Measurements from ENCODE around the gene MACROH2A1.

The MACROH2A1 gene

GRCh38 chr5:135383803-135384495, 15.1 kb downstream of the MACROH2A1 start:
- Histone ChIP-seq H3K36me3 (ENCODE audit: insufficient read depth, low read length) (peaks cover 43% of the 10 kb centered on the region), H3K27me3 (ENCODE audit: control insufficient read depth in 1 of 2, insufficient read depth in 2 of 2, low read length in 2 of 2) (no peaks in the 10 kb centered on the region), H3K9me3 (ENCODE audit: low read length) (no peaks in the 10 kb centered on the region), H3K4me1 (ENCODE audit: insufficient read depth, low read length) (peaks cover 33% of the 10 kb centered on the region), H3K27ac (ENCODE audit: low read depth, low read length) (no peak overlapping the region), H3K4me3 (ENCODE audit: low read depth in 1 of 2, low read length in 2 of 2) (no peak overlapping the region), H3K9ac (ENCODE audit: low read length) (no peak overlapping the region)

GRCh38 chr5:135382981-135383380, 16.1 kb downstream of the MACROH2A1 start:
- peaks cover 52% of the 10 kb centered on the region for H3K36me3 ChIP-seq (ENCODE audit: insufficient read depth, low read length)
- H3K27me3 ChIP-seq (ENCODE audit: control insufficient read depth in 1 of 2, insufficient read depth in 2 of 2, low read length in 2 of 2): no peaks in the 10 kb centered on the region
- no peak overlapping the region for H3K4me3 ChIP-seq (ENCODE audit: low read depth in 1 of 2, low read length in 2 of 2)
- H3K9me3 ChIP-seq (ENCODE audit: low read length): no peaks in the 10 kb centered on the region
- no peak overlapping the region for H3K9ac ChIP-seq (ENCODE audit: low read length)
- H3K27ac ChIP-seq (ENCODE audit: low read depth, low read length): no peak overlapping the region
- peaks cover 43% of the 10 kb centered on the region for H3K4me1 ChIP-seq (ENCODE audit: insufficient read depth, low read length)

GRCh38 chr5:135382106-135382790, 16.8 kb downstream of the MACROH2A1 start:
- Histone ChIP-seq H3K27me3 (ENCODE audit: control insufficient read depth in 1 of 2, insufficient read depth in 2 of 2, low read length in 2 of 2) (no peaks in the 10 kb centered on the region), H3K4me3 (ENCODE audit: low read depth in 1 of 2, low read length in 2 of 2) (no peak overlapping the region), H3K9ac (ENCODE audit: low read length) (no peak overlapping the region), H3K9me3 (ENCODE audit: low read length) (no peaks in the 10 kb centered on the region), H3K4me1 (ENCODE audit: insufficient read depth, low read length) (peaks cover 46% of the 10 kb centered on the region), H3K36me3 (ENCODE audit: insufficient read depth, low read length) (peaks cover 53% of the 10 kb centered on the region), H3K27ac (ENCODE audit: low read depth, low read length) (no peak overlapping the region)

GRCh38 chr5:135379046-135379654, 19.9 kb downstream of the MACROH2A1 start:
- Histone ChIP-seq H3K9ac (ENCODE audit: low read length) (no peak overlapping the region), H3K27ac (ENCODE audit: low read depth, low read length) (no peak overlapping the region), H3K36me3 (ENCODE audit: insufficient read depth, low read length) (peaks cover 27% of the 10 kb centered on the region)

DNA sequence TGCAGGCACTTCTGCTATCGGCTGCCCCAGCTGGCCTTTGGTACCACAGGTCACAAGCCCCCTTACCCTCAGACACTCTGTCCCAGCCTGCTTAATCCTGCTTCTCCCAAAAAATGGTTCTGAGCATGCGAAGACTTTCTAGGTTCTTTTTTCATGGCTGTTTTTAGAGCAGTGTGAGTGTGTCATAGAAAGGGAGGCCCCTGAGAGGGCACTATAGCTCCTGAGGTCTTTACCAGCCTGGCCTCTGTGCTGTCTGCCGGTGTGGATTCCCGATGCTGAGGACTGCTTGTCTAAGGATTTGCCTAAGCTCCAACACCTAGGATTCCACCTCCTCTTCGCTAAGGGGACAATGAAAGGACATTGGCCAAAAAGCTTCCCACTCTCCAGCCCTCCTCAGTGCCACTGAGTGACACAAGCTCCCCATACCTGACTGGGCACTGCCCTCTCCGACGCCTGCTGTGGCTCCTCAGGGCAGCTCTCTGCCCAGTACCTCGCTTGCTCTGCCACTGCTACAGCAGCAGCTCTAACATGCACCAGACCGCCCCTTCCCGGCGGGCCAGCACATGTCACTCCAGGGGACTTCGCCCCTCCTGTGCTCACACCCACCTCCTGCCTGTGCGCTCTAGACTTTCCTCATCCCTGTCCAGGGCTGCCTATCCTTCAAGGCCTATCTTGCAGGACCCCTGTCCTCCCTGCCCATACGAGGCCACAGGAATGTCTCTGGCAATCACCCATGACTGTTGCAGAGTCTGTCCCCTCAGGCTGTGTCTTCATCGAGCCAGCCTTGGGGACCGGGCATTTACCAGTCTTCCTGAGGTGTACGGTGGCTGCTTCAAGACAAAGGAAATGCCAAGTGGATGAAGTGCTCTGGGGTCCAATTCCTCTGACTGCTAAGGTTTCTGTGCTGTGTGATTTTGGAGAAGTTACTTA, 21.0 kb downstream of the MACROH2A1 start:
- H3K27ac ChIP-seq (ENCODE audit: low read depth, low read length): no peak overlapping the region
- no peaks in the 10 kb centered on the region for H3K9me3 ChIP-seq (ENCODE audit: low read length)
- H3K9ac ChIP-seq (ENCODE audit: low read length): no peak overlapping the region
- peaks cover 64% of the 10 kb centered on the region for H3K4me1 ChIP-seq (ENCODE audit: insufficient read depth, low read length)
- H3K4me3 ChIP-seq (ENCODE audit: low read depth in 1 of 2, low read length in 2 of 2): no peak overlapping the region
- peaks cover 22% of the 10 kb centered on the region for H3K36me3 ChIP-seq (ENCODE audit: insufficient read depth, low read length)
- no peaks in the 10 kb centered on the region for H3K27me3 ChIP-seq (ENCODE audit: control insufficient read depth in 1 of 2, insufficient read depth in 2 of 2, low read length in 2 of 2)

More at GRCh38 chr5:135379046-135379654, 19.9 kb downstream of the MACROH2A1 start:
- Histone ChIP-seq H3K4me3 (ENCODE audit: low read depth in 1 of 2, low read length in 2 of 2) (no peak overlapping the region), H3K4me1 (ENCODE audit: insufficient read depth, low read length) (peaks cover 53% of the 10 kb centered on the region), H3K27me3 (ENCODE audit: control insufficient read depth in 1 of 2, insufficient read depth in 2 of 2, low read length in 2 of 2) (no peaks in the 10 kb centered on the region), H3K9me3 (ENCODE audit: low read length) (no peaks in the 10 kb centered on the region)

DNA sequence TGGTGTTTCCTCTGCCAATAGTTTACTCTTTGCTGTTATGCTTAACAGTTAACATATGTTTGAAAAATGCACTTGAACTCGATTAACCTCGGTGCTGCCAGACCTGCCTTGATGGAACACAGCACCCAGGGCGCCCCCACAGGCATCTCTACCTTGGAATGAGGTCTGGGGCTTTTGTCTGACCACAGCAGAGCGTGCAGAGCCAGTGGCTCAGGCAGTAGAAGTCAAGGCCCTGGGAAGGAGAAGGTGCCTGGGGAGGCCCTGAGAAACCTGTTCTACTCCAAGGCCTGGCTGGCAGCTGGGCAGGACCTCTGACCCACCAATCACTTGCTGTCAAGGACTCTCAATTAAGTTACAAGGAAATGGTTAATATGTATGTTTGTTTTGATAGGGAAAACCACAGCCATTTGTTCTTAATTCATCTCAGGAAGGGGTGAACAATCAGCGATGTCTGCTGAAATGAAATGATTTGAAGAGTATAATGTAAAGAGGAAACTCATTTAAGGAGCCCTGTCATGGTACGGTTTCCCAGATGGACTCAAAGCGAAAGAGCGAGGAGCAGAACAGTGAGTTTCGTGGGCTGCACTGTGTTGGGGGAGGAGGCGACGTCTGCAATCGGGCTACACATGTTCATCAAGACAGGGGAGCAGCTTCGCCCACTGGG, 21.9 kb downstream of the MACROH2A1 start:
- H3K9me3 ChIP-seq (ENCODE audit: low read length): no peaks in the 10 kb centered on the region
- no peak overlapping the region for H3K4me3 ChIP-seq (ENCODE audit: low read depth in 1 of 2, low read length in 2 of 2)
- H3K36me3 ChIP-seq (ENCODE audit: insufficient read depth, low read length): peaks cover 20% of the 10 kb centered on the region
- H3K9ac ChIP-seq (ENCODE audit: low read length): no peak overlapping the region
- no peaks in the 10 kb centered on the region for H3K27me3 ChIP-seq (ENCODE audit: control insufficient read depth in 1 of 2, insufficient read depth in 2 of 2, low read length in 2 of 2)
- peaks cover 66% of the 10 kb centered on the region for H3K4me1 ChIP-seq (ENCODE audit: insufficient read depth, low read length)
- no peak overlapping the region for H3K27ac ChIP-seq (ENCODE audit: low read depth, low read length)

DNA sequence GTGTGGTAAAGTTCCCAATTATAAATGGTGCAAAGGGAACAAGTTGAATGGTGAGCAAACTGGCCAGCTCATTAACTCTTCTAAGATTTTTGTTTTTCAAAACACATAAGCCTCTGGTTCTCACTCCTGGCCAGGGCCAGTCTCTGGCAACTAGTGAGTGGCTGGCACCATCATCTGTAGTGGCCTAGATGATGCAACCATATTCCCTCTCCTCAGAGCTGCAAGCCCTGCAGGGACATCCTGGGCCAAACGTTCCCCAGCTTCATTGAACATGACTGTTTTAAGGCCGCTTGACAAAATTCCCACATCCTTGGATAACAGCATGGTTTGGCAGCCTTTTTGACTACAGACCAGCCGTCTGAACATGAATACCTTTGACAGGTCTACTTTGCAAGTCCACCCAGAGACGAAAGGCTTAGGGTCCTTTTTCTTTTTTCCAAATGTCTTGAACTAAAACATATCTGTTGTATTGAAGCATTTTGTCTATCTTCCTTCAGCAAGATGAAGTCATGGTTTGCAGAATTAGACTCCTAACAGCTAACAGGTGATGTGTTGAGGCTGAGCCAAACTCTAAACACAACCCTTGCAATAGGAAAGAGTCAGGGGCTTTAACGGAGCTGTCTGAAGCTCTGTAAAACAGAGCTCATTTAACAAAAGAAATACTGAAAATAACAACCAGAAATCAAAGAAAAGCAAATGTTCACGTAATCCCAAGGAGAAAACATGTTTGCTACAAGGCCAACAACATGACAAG, 23.8 kb downstream of the MACROH2A1 start:
- no peak overlapping the region for H3K9ac ChIP-seq (ENCODE audit: low read length)
- no peaks in the 10 kb centered on the region for H3K9me3 ChIP-seq (ENCODE audit: low read length)
- no peaks in the 10 kb centered on the region for H3K27me3 ChIP-seq (ENCODE audit: control insufficient read depth in 1 of 2, insufficient read depth in 2 of 2, low read length in 2 of 2)
- H3K27ac ChIP-seq (ENCODE audit: low read depth, low read length): no peak overlapping the region
- H3K36me3 ChIP-seq (ENCODE audit: insufficient read depth, low read length): peaks cover 19% of the 10 kb centered on the region
- H3K4me1 ChIP-seq (ENCODE audit: insufficient read depth, low read length): peaks cover 66% of the 10 kb centered on the region
- H3K4me3 ChIP-seq (ENCODE audit: low read depth in 1 of 2, low read length in 2 of 2): no peak overlapping the region

DNA sequence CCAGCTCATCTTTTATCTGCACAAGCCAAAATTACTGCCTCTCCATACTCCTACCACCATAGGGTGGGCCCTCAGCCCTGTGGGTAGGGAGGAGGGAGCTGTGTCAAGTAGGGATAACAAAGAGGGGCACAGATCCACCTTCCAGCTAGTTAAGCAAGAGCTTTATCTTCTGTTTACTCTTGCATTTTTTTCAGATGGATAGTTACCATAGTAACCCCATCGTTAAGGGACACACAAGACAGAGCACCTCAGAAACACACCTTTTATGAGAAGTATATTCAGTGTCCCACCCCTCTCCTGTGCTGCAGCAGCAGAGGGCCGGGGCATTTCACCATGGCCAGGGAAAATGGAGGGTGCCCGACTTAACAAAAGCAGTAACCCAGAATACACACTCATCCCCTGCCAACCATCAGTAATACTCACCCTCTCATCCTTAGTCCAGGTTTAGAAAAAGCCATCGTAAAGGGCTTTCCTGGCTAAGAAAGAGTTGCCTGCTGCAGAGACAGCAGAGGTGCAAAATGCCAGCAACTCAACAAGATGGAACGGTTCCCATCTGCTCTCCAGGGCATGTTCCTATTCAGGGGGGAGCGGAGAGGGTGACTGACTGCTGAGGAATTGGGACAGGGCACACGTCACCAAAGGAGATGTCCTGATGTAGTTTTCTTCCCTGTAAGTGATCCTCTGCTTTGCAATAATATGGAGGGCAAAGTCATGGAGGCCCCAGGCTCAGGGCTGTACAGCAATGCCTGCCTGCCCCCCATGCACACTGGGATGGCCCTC, 25.1 kb downstream of the MACROH2A1 start:
- Histone ChIP-seq H3K27me3 (ENCODE audit: control insufficient read depth in 1 of 2, insufficient read depth in 2 of 2, low read length in 2 of 2) (no peaks in the 10 kb centered on the region), H3K4me3 (ENCODE audit: low read depth in 1 of 2, low read length in 2 of 2) (no peak overlapping the region), H3K36me3 (ENCODE audit: insufficient read depth, low read length) (peaks cover 31% of the 10 kb centered on the region), H3K9me3 (ENCODE audit: low read length) (no peaks in the 10 kb centered on the region), H3K4me1 (ENCODE audit: insufficient read depth, low read length) (peaks cover 56% of the 10 kb centered on the region), H3K27ac (ENCODE audit: low read depth, low read length) (no peak overlapping the region), H3K9ac (ENCODE audit: low read length) (no peak overlapping the region)

DNA sequence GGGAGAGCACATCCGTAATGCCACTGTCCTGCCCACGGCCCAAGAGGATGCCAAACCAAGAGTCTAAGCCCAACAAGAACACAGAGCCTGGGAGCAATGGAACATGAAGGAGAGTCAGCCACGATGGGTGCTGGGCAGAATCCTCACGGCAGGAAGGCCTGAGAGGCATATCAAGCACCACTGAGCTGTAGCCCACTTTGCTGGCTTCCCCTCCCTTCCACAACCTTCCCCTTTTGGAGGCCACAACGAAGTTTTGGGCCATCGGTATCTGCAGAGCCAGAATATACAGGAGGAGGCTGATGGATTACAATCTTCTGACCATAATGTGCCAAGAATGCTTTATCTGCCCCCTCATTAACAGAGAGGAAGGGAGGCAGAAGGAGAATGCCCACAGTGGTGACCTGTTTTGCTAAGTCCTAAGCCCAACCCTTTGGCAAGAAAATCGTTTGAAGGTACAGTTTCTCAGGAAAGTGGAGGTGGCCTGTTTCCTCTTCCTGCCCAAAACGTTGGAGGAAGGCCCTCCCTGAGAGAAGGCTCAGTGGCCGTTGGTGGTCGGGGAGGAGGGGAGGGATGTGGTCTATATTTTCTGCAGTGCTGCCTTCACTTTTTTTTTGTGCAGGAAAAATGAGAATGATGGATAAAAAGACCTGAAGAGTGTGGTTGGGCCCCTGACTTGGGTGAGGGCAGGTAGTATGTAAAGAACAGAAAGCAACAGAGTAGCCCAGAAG, 26.2 kb downstream of the MACROH2A1 start:
- Histone ChIP-seq H3K27me3 (ENCODE audit: control insufficient read depth in 1 of 2, insufficient read depth in 2 of 2, low read length in 2 of 2) (no peaks in the 10 kb centered on the region), H3K4me3 (ENCODE audit: low read depth in 1 of 2, low read length in 2 of 2) (no peak overlapping the region), H3K4me1 (ENCODE audit: insufficient read depth, low read length) (peaks cover 45% of the 10 kb centered on the region), H3K9me3 (ENCODE audit: low read length) (no peaks in the 10 kb centered on the region), H3K36me3 (ENCODE audit: insufficient read depth, low read length) (peaks cover 32% of the 10 kb centered on the region), H3K9ac (ENCODE audit: low read length) (no peak overlapping the region), H3K27ac (ENCODE audit: low read depth, low read length) (no peak overlapping the region)
